Neuronal stem cell (in vitro differentiated cells): Measurements from ENCODE around the gene PARD6G.

Experiments used
- DNase-seq: peaks from one replicate; pipeline ENCODE4 v3.0.0-alpha.2; 2013; ENCODE audit warnings: low spot score
- H2AFZ ChIP-seq: one replicate; pipeline ENCODE4 v1.6.1; 2013; ENCODE audit warnings: mild to moderate bottlenecking, low read length, inconsistent platforms
- H2AK5ac ChIP-seq: 2 replicates; pipeline ENCODE4 v1.6.1; 2013; ENCODE audit warnings: low read depth, mild to moderate bottlenecking, inconsistent platforms, low read length, moderate library complexity, mixed read lengths
- H2BK120ac ChIP-seq: 2 replicates; pipeline ENCODE4 v1.6.1; 2013; ENCODE audit warnings: low read depth, mild to moderate bottlenecking, inconsistent platforms, low read length, moderate library complexity, mixed read lengths
- H2BK12ac ChIP-seq: one replicate; pipeline ENCODE4 v1.6.1; 2013; ENCODE audit warnings: low read length, inconsistent platforms
- H2BK15ac ChIP-seq: 2 replicates; pipeline ENCODE4 v1.6.1; 2013; ENCODE audit warnings: mild to moderate bottlenecking, low read length, inconsistent platforms, mixed read lengths
- H2BK5ac ChIP-seq: one replicate; pipeline ENCODE4 v1.6.1; 2013; ENCODE audit warnings: inconsistent platforms, mild to moderate bottlenecking, low read length, moderate library complexity
- H3K14ac ChIP-seq: one replicate; pipeline ENCODE4 v1.6.1; 2013; ENCODE audit warnings: low read length, inconsistent platforms
- H3K18ac ChIP-seq: 2 replicates; pipeline ENCODE4 v1.6.1; 2013; ENCODE audit warnings: low read length, inconsistent platforms
- H3K23ac ChIP-seq: 2 replicates; pipeline ENCODE4 v1.6.1; 2013; ENCODE audit warnings: low read depth, mild to moderate bottlenecking, mixed read lengths, low read length, inconsistent platforms; ENCODE audit not compliant: poor library complexity
- H3K27ac ChIP-seq: replicated peaks from 3 replicates; pipeline ENCODE4 v1.5.1; 2013; ENCODE audit warnings: low read length, inconsistent platforms
- H3K27me3 ChIP-seq, 3 experiments: 2 replicates each; pipeline ENCODE4 v1.6.1; 2013; ENCODE audit warnings: low read length in 3 of 3, mild to moderate bottlenecking in 2 of 3, inconsistent platforms in 1 of 3, low read depth in 1 of 3, mixed read lengths in 1 of 3, moderate library complexity in 1 of 3; ENCODE audit not compliant: control insufficient read depth in 3 of 3, insufficient read depth in 3 of 3
- H3K36me3 ChIP-seq, 2 donors: replicated peaks in 1 of 2; 2 replicates each; pipeline ENCODE4 v1.6.1; 2013; ENCODE audit warnings: low read length in 2 of 2; ENCODE audit not compliant: control insufficient read depth in 2 of 2, insufficient read depth in 2 of 2
- H3K4ac ChIP-seq: 2 replicates; pipeline ENCODE4 v1.6.1; 2013; ENCODE audit warnings: inconsistent platforms, mild to moderate bottlenecking, low read length, moderate library complexity
- H3K4me1 ChIP-seq, 2 donors: 1 replicate in 1 of 2; 2 replicates in 1 of 2; pipeline ENCODE4 v1.6.1; 2013; ENCODE audit warnings: low read length in 2 of 2, low read depth in 1 of 2; ENCODE audit not compliant: control insufficient read depth in 2 of 2, insufficient read depth in 1 of 2
- H3K4me2 ChIP-seq: one replicate; pipeline ENCODE4 v1.6.1; 2013; ENCODE audit warnings: mild to moderate bottlenecking, low read length, inconsistent platforms; ENCODE audit not compliant: insufficient read depth, poor library complexity, severe bottlenecking
- H3K4me3 ChIP-seq, 2 donors: 2 replicates each; pipeline ENCODE4 v1.5.1; 2013; ENCODE audit warnings: low read length in 2 of 2, mild to moderate bottlenecking in 2 of 2, inconsistent platforms in 1 of 2, moderate library complexity in 1 of 2
- H3K79me1 ChIP-seq: one replicate; pipeline ENCODE4 v1.6.1; 2013; ENCODE audit warnings: low read depth, mild to moderate bottlenecking, inconsistent platforms, low read length, moderate library complexity
- H3K9ac ChIP-seq: one replicate; pipeline ENCODE4 v1.6.1; 2013; ENCODE audit warnings: mild to moderate bottlenecking, low read depth, low read length, inconsistent platforms; ENCODE audit not compliant: poor library complexity
- H3K9me3 ChIP-seq, 2 donors: replicated peaks in 1 of 2; 2 replicates each; pipeline versions ENCODE3 to v1.6.1; 2013; ENCODE audit warnings: low read length in 2 of 2, mild to moderate bottlenecking in 2 of 2, inconsistent platforms in 1 of 2, low read depth in 1 of 2, mixed read lengths in 1 of 2, moderate library complexity in 1 of 2; ENCODE audit not compliant: control insufficient read depth in 2 of 2, insufficient read depth in 1 of 2
- H4K8ac ChIP-seq: one replicate; pipeline ENCODE4 v1.6.1; 2013; ENCODE audit warnings: low read depth, mild to moderate bottlenecking, inconsistent platforms, low read length, moderate library complexity
- H4K91ac ChIP-seq: one replicate; pipeline ENCODE4 v1.6.1; 2013; ENCODE audit warnings: low read length, low read depth, mild to moderate bottlenecking, inconsistent platforms; ENCODE audit not compliant: poor library complexity
- WGBS, 2 donors: extraction: QIAGEN DNeasy Blood & Tissue Kit; methylation state at CpG; one replicate each; pipeline ENCODE4 v1.1.7; 2013; ENCODE audit warnings: missing lambda C conversion rate in 2 of 2, mixed read lengths in 1 of 2; ENCODE audit not compliant: insufficient read length in 2 of 2, insufficient replicate concordance in 1 of 2; ENCODE audit errors: extremely low coverage in 2 of 2; 5-methylcytosine and 5-hydroxymethylcytosine counted together

The PARD6G gene

DNA sequence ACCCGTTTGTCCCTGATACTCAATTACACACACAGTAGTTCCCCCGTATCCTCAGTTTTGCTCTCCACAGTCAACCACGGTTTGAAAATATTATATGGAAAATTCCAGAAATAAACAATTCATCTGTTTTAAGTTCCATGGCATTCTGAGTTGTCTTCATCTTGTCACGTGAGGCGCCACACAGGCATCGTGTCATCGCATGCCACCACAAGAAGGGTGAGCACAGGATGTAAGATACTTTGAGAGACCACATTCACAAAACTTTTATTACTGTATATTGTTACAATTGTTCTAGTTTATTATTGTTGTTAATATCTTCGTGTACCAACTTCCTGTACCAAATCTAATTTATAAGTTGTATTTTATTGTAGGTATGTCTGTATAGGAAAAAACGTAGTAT lies 120.5 kb downstream of the PARD6G start:
- Histone ChIP-seq H3K9me3 (peaks cover 0 to 55% of the 10 kb centered on the region in 2 donors), H3K14ac (no peak overlapping the region), H3K9ac (no peak overlapping the region), H3K18ac (no peak overlapping the region), H4K91ac (no peak overlapping the region), H2BK120ac (no peak overlapping the region), H3K4me3 (no peak overlapping the region), H3K4me2 (no peak overlapping the region), H2AFZ (no peak overlapping the region), H3K79me1 (peaks cover 2% of the 10 kb centered on the region), H2BK12ac (no peak overlapping the region), H3K4me1 (peaks cover 0 to 9% of the 10 kb centered on the region in 2 donors), H2AK5ac (no peak overlapping the region), H4K8ac (no peak overlapping the region), H3K27me3 (no peaks in the 10 kb centered on the region), H3K4ac (no peak overlapping the region), H3K36me3 (peaks cover 5 to 87% of the 10 kb centered on the region in 2 donors), H2BK5ac (no peak overlapping the region), H3K27ac (no peak overlapping the region), H3K23ac (no peak overlapping the region), H2BK15ac (no peak overlapping the region)
- DNase-seq = no peak
- no CpG with 5 or more reads among the region's 9 CpGs for WGBS, 2 donors

DNA sequence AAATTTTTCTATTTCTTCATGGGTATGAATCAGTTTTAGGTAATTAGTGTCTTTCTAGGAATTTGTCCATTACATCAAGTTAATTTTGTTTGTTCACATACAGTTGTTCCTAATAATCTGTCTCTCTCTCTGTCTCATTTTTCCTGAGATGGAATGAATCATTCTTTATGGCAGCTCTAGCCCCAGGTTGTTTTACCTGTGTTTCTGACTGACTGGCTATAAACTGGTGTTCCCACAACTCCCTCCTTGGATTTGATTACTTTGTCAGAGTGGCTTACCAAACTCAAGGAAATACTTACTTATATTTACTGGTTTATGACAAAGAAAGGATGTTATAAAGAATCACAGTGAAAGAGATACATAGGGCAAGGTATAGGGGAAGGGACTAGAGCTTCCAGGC lies 123.2 kb downstream of the PARD6G start:
- Histone ChIP-seq H3K9ac (no peak overlapping the region), H3K4me2 (no peak overlapping the region), H3K4ac (no peak overlapping the region), H4K8ac (no peak overlapping the region), H2BK120ac (no peak overlapping the region), H3K27me3 (no peaks in the 10 kb centered on the region), H2BK15ac (no peak overlapping the region), H3K4me3 (no peak overlapping the region), H3K4me1 (peaks cover 0 to 8% of the 10 kb centered on the region in 2 donors), H4K91ac (no peak overlapping the region), H3K79me1 (peaks cover 3% of the 10 kb centered on the region), H2AK5ac (no peak overlapping the region), H3K18ac (no peak overlapping the region), H3K23ac (no peak overlapping the region), H2AFZ (no peak overlapping the region), H2BK12ac (no peak overlapping the region), H3K27ac (no peak overlapping the region), H3K14ac (no peak overlapping the region), H3K9me3 (peaks cover 0 to 58% of the 10 kb centered on the region in 2 donors), H2BK5ac (no peak overlapping the region), H3K36me3 (peaks cover 8 to 90% of the 10 kb centered on the region in 2 donors)
- no peak for DNase-seq

DNA sequence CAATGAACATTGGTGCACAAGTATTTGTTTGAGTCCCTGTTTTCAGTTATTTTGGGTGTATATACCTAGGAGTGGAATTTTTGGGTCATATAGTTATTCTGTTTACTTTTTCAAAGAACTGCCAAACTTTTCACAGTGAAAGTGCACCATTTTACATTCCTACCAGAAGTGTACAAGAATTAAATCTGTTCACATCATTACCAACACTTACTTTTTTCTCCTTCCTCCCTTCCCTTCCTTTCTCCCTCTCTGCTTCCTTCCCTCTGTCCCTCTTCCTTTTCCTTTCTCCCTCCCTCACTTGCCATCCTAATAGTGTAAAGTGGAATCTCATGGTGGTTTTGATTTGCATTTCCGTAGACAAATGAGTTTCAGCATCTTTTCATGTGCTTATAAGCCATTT lies 126.4 kb downstream of the PARD6G start:
- peaks cover 6% of the 10 kb centered on the region for H3K79me1 ChIP-seq
- H3K18ac ChIP-seq = no peak overlapping the region
- no peak overlapping the region for H2AFZ ChIP-seq
- H3K23ac ChIP-seq = no peak overlapping the region
- peaks cover 8 to 91% of the 10 kb centered on the region in 2 donors for H3K36me3 ChIP-seq
- H4K91ac ChIP-seq = no peak overlapping the region
- H2BK5ac ChIP-seq = no peak overlapping the region
- no peak overlapping the region for H2AK5ac ChIP-seq
- no peak overlapping the region for H3K4me2 ChIP-seq
- DNase-seq = no peak
- H3K27me3 ChIP-seq = no peaks in the 10 kb centered on the region
- no peak overlapping the region for H3K4ac ChIP-seq
- no peak overlapping the region for H4K8ac ChIP-seq
- peaks cover 0 to 29% of the 10 kb centered on the region in 2 donors for H3K9me3 ChIP-seq
- no peak overlapping the region for H3K27ac ChIP-seq
- no CpG with 5 or more reads among the region's 1 CpG for WGBS, 2 donors
- no peak overlapping the region for H2BK12ac ChIP-seq
- no peak overlapping the region for H2BK15ac ChIP-seq
- H3K9ac ChIP-seq = no peak overlapping the region
- H2BK120ac ChIP-seq = no peak overlapping the region
- peaks cover 0 to 8% of the 10 kb centered on the region in 2 donors for H3K4me1 ChIP-seq
- no peak overlapping the region for H3K4me3 ChIP-seq
- H3K14ac ChIP-seq = no peak overlapping the region

DNA sequence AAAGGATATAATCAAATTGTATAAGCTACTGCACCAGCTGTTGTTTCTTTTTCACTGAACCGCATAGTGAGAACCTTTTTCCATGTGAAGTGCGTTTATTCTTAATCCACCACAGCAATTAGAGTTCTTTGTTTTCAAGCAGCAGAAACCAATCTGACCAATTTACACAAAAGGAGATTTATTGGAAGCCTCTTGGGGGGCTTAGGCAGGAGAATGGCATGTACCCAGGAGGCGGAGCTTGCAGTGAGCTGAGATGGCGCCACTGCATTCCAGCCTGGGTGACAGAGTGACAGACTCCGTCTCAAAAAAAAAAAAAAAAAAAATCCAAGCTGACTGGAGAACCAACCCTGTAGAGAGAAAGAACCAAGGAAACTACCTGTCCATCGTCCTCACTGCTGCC lies 128.2 kb downstream of the PARD6G start:
- Histone ChIP-seq H2BK15ac (no peak overlapping the region), H3K9me3 (peaks cover 0 to 15% of the 10 kb centered on the region in 2 donors), H2AFZ (no peak overlapping the region), H3K79me1 (peaks cover 10% of the 10 kb centered on the region), H3K4me3 (no peak overlapping the region), H4K8ac (no peak overlapping the region), H3K14ac (no peak overlapping the region), H2AK5ac (no peak overlapping the region), H3K9ac (no peak overlapping the region), H2BK12ac (no peak overlapping the region), H3K4me1 (peaks cover 0 to 14% of the 10 kb centered on the region in 2 donors), H3K27ac (peak overlapping the region; percentile 52), H3K4ac (no peak overlapping the region), H4K91ac (no peak overlapping the region), H2BK120ac (no peak overlapping the region), H3K18ac (no peak overlapping the region), H2BK5ac (no peak overlapping the region), H3K23ac (no peak overlapping the region), H3K27me3 (no peaks in the 10 kb centered on the region), H3K36me3 (peaks cover 5 to 89% of the 10 kb centered on the region in 2 donors), H3K4me2 (no peak overlapping the region)
- DNase-seq = peak; percentile 40
- no CpG with 5 or more reads among the region's 6 CpGs for WGBS, 2 donors
